ENCODE results near the gene THAP12.

The THAP12 gene

DNA sequence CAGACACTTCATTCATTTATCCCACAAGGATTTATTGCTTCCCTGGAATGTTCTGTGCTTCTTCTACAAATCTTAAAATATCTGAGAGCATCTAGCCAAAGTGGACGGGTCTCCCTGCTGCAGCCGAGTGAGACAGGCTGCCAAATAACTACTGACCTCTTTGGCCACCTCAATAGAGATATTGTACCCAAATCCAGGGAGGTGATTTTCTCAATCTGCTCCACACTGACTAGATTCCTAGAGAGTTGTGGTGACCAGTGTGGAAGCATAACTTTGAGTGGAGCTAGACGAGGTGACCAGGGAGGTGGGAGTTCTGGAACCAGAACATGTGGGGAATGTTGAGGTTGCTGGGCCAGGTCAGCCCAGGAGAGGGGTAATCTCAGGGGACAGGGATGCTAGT is 77.5 kb downstream of the THAP12 start:
- no peak for DNase-seq (ENCODE audit: low spot score)

DNA sequence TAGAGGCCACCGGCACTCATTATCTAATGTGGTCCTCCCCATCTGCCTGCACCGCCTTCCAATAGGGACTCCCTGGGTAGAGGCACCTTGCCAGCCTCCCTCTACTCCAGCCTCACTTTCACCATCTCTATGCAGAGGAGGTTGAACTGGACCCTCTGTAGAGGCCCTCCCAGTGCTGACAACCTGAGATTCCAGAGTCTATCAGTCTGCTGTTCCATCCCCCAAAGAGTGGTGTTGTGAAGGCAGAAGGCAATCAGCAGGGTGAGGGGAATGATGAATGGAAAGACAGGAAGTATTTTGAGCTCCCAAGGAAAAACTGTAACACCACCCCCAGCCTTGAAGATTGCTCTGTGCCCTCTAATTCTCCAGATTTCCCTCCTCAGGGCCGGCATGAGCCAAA is 77.9 kb downstream of the THAP12 start:
- no peak for DNase-seq (ENCODE audit: low spot score)
